Amniotic stem cell (primary cell): ENCODE results near the gene DNAJB2.
A peak's percentile ranks its signal among the peaks of the same experiment; 100 is the strongest.
"Not testable (repeated sequence)": the region's sequence is repeated elsewhere in the genome, so short reads cannot be mapped to it uniquely, and the experiment has no call there.

Experiments used
- DNase-seq: peaks from one replicate; lab custom pipeline; 2025; lab: John Stamatoyannopoulos, UW

The DNAJB2 gene

DNA sequence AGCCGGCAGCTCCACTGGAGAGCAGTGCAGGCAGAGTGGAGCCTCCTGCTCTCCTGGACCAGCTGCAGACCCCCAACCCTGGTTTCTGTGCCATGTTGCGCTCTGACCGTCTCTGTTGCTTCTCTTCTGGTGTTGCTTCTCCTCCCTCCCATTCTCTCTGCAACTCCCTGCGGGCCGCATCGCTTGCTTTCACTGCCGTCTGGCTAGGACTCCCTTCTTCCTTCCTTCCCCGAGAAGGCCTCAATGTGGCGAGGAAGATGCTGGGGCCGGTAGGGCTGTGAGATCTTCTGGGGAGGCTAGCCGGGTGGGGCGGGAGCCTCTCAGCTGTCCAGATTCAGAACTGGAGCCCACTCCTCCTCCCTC, 6.2 kb downstream of the DNAJB2 start:
- no peak for DNase-seq

- no peak for DNase-seq
Measured at GRCh38 chr2:219285894-219286425, 6.8 kb downstream of the DNAJB2 start.

- no peak for DNase-seq
Measured at GRCh38 chr2:219286436-219287115, 7.4 kb downstream of the DNAJB2 start.

GRCh38 chr2:219287116-219287440, 7.9 kb downstream of the DNAJB2 start:
- DNase-seq, result not testable (repeated sequence)

GRCh38 chr2:219287580-219288265, 8.6 kb downstream of the DNAJB2 start:
- no peak for DNase-seq

- DNase-seq, result no peak
Measured at GRCh38 chr2:219289195-219289536, 10.0 kb downstream of the DNAJB2 start.

GRCh38 chr2:219289537-219290361, 10.6 kb downstream of the DNAJB2 start:
- DNase-seq, result peak; percentile 55

DNA sequence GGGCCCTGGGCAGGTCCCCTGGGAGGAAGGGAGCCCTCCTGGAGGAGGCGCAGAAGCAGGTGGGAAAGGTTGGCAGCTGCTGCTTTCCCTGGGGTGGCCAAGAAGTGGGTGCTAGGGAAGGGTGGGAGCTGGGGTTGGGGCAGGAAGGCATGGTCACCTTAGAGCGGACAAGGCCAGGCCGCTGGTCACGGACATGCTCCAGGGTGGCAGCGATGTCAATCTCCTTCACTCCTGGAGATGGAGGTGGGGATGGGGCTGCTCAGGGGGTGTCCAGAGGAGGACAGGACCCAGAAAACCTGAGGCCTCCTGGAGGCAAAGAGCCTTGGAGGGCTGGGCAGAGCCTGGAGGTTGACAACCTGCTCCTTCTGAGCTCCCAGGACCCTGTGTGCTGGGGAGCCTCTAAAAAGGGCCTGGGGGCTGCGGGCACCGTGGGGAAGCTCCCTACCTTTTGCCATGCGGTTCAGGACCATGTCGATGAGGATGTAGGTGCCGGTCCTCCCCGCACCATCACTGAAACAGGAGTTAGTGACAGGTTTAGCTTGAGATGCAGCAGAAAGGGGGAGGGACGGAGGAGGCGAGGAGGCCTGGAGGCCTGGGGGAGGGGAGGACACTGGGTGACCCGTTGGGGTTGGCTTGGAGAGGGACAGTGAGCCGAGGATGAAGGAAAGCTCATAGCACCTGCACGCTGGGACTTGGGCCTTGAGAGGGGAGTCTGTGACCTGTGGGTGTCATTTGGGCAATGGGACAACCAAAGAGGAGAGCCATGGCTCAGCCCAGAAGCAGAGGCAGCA, 11.4 kb downstream of the DNAJB2 start:
- no peak for DNase-seq

- no peak for DNase-seq
Measured at GRCh38 chr2:219291394-219291793, 12.2 kb downstream of the DNAJB2 start.

- no peak for DNase-seq
Measured at GRCh38 chr2:219291910-219292490, 12.8 kb downstream of the DNAJB2 start.

- no peak for DNase-seq
Measured at GRCh38 chr2:219292616-219293015, 13.4 kb downstream of the DNAJB2 start.

GRCh38 chr2:219293736-219294231, 14.6 kb downstream of the DNAJB2 start:
- no peak for DNase-seq

DNA sequence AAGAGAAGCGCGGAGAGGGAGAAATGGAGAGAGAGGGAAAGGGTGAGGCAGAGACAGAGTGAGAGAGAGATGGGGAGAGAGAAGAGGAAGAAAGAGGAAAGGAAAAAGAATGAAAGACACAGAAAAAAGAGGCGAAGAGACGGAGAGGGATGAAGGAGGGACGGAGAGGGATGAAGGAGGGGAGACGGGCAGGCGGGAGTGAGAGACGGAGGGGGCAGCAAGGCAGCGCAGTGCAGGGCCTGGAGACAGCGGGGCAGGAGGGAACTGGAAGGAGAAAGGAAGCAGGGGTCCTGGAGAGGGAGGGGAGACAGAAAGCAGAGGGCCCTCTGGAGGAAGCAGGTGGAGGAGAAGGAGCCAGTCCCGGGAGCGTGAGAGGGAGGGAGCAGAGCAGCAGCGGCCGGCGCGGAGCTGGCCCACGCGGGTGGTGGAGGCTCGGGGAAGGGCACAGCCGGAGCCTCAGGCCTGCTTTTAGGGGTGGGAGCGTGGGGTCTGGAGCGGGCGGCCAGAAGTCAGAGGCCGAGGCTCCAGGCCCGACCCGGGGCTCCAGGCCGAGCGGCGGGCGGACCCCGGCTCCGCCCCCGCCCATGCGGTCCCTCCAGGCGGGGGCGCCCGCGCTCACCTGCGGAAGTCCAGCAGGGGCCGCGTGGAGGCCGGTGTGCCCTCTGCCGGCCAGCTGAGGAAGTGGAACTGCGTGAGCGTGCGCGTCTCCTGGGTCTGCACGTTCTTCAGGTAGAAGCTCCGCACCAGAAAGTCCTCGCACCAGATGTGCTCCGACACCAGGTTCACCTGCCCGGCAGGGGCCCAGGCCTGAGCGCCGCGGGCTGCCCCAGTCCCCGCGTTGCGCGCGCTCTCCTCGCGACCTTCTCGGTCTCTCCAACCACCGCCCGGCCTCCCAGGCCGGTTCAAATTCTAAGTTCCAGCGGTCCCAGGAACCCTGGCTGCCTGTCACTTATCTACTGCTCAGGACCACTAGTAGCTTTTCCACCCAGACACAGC, 15.5 kb downstream of the DNAJB2 start:
- peak; percentile 36 for DNase-seq

DNA sequence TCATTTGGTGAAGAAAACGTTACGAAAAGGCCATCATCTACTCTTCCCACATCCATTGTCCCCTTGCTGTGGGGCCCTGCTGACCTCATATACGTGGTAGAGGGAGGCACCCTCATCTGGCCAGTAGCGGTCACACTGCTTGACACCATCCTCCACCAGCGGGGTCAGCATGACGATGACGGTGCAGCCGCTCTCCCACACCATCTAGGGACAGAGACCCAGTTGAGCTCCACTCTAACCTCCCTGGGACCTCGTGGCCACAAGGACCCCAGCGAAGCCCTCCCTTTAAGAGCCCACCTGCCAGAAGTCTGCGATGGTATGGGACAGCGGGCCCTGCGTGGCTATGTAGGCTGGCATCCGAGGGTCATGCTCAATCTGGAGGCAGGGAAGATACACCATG, 17.0 kb downstream of the DNAJB2 start:
- no peak for DNase-seq

DNA sequence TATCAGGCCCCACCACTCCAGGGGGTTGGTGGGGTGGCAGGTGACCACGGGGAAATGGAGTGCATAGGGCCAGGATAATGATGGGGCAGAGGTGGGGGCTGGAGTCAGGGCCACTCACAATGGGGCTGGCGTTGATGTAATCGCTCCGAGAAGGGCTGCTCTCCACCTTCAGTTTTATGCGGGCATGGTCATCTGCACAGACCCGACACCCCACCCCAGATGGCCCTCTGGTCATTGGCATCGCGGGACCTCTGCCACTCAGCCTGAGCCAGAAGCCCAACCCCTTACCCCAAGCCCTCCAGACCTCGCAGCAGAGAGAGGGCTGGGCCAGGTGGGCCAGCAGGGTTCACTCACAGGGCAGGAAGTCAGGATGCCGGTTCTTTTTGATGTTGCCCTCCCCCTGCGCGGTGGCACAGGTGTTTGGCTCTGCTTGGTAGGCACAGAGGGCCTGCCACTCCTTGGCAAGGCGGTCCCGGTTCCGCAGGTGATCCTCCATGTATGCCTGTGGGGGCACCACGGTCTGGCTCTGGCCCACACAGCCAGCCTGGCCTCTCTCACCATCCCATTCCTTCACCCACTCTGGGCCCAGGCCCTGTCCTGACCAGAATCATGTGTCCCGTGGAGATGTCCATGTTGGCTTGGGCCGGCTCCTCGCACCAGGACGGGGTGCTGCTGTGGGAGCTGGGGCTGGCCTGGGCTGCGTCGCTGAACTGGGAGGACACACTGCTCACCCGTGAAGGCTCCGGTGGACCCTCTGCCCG, 17.6 kb downstream of the DNAJB2 start:
- no peak for DNase-seq

GRCh38 chr2:219297766-219298456, 18.7 kb downstream of the DNAJB2 start:
- DNase-seq, result no peak

DNA sequence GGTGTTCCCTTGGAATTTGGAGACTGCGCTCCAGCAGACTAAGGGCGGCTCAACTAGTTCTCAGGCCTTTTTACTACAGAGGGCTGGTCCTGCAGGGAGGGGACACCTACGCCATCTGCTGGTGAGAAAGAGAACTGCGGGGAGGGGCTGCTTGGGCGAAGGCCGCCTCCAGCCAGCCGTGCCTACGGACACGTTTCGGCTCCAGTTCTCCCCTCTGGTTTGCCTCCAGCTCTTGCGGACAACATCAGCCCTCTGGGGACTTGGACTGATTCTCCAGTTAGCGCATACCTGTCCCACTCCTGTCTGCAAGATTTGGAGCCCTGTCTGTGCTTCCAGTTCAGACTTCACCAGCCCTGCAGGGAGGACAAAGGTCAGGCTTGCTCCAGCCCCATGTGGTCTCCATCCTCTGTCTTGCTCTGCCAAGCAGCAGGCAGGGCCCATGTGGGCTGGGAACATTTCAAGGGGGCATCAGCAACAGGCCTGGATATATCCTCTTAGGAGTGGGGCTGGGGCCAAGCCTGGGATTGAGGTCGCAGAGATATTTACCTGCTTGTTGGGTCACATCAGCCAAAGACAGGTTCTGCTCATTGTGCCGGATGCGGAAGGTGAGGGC, 19.7 kb downstream of the DNAJB2 start:
- DNase-seq, result peak; percentile 35

GRCh38 chr2:219299372-219299760, 20.2 kb downstream of the DNAJB2 start:
- no peak for DNase-seq

DNA sequence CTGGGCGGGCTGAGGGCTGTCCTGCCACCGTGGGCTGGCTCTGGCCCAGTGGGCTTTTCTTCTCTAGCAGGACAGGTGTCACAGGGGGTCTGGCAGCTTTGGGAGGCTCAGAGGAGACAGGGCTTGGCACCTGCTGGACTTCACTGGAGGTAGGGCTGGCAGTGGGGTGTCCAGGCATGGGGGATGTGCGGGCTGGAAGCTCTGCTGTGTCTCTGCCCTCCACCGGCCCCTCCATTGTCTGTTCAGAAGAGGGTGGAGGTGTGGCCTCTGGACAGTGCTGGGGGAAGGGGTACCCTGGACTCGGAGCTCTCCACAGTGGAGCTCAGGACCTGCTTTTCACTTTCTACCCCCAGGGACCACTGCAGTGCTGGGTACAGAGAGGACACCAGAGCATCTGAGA, 20.9 kb downstream of the DNAJB2 start:
- DNase-seq, result no peak
